Tibial nerve (tissue), 4 donors: ENCODE results near the gene TMED1. TPM values are rescaled to one million over a fixed set of nuclear protein-coding genes. Genes with fewer than 3 reads are reported as not detected.
A peak's percentile ranks its signal among the peaks of the same experiment; 100 is the strongest.

ENCODE experiments used
- DNase-seq, 2 donors: peaks; one replicate each; pipeline ENCODE4 v3.0.0-alpha.2; 2019; ENCODE audit warnings: low spot score in 2 of 2
- H3K27ac ChIP-seq, 4 donors: fragments of 200-600 bp; sonication (generic) in 3 of 4; one replicate each; pipeline ENCODE4 v1.5.1; 2017 to 2019; ENCODE audit warnings: mild to moderate bottlenecking in 1 of 4
- H3K27me3 ChIP-seq, 2 donors: fragments of 200-600 bp; sonication (generic) in 1 of 2; one replicate each; pipeline versions ENCODE4 v1.5.1 to v1.6.0; 2017 to 2019
- H3K36me3 ChIP-seq, 3 donors: fragments of 200-600 bp; sonication (generic); one replicate each; pipeline ENCODE4 v1.5.1; 2018 to 2019
- H3K4me1 ChIP-seq, 4 donors: fragments of 200-600 bp; sonication (generic) in 3 of 4; one replicate each; pipeline ENCODE4 v1.5.1; 2017 to 2019
- H3K4me3 ChIP-seq, 4 donors: fragments of 200-600 bp; sonication (generic) in 3 of 4; one replicate each; pipeline ENCODE4 v1.5.1; 2017 to 2019; ENCODE audit warnings: mild to moderate bottlenecking in 1 of 4, moderate library complexity in 1 of 4
- H3K9me3 ChIP-seq, 4 donors: fragments of 200-600 bp; sonication (generic) in 3 of 4; one replicate each; pipeline ENCODE4 v1.5.1; 2017 to 2019
- EP300 ChIP-seq, 2 donors: sonication (generic); formaldehyde crosslinking; IDR thresholded peaks; one replicate each; pipeline ENCODE4 v1.6.1; 2017; ENCODE audit warnings: antibody characterized with exemption in 2 of 2, mild to moderate bottlenecking in 1 of 2
- POLR2A ChIP-seq, 2 donors: fragments of 450-650 bp; IDR thresholded peaks; one replicate each; pipeline ENCODE4 v1.6.1; 2017; ENCODE audit warnings: antibody characterized with exemption in 2 of 2, mild to moderate bottlenecking in 2 of 2, moderate library complexity in 2 of 2
- WGBS, 2 donors: methylation state at CpG; one replicate each; pipeline ENCODE4 v1.1.5; 2018; 5-methylcytosine and 5-hydroxymethylcytosine counted together
- total RNA-seq, 4 donors: library from RNA; depleted of rRNA; stranded (reverse); fragments of >200 nt; gene quantifications; one replicate each; pipeline ENCODE4 v1.1.0, GENCODE V29; 2016
- TF ChIP-seq, protein P1 (sequence below), 5 experiments: fragments of 200-600 bp in 3 of 5; fragments of 450-650 bp in 2 of 5; sonication (generic) in 3 of 5; IDR thresholded peaks; one replicate each; pipeline ENCODE4 v1.5.1; 2016 to 2019; ENCODE audit warnings: antibody characterized with exemption in 5 of 5, mild to moderate bottlenecking in 3 of 5, moderate library complexity in 2 of 5

Gene TMED1
- total RNA-seq, 4 donors from 2014 or later: 18.0 to 33.7 (median 29.7) TPM

DNA sequence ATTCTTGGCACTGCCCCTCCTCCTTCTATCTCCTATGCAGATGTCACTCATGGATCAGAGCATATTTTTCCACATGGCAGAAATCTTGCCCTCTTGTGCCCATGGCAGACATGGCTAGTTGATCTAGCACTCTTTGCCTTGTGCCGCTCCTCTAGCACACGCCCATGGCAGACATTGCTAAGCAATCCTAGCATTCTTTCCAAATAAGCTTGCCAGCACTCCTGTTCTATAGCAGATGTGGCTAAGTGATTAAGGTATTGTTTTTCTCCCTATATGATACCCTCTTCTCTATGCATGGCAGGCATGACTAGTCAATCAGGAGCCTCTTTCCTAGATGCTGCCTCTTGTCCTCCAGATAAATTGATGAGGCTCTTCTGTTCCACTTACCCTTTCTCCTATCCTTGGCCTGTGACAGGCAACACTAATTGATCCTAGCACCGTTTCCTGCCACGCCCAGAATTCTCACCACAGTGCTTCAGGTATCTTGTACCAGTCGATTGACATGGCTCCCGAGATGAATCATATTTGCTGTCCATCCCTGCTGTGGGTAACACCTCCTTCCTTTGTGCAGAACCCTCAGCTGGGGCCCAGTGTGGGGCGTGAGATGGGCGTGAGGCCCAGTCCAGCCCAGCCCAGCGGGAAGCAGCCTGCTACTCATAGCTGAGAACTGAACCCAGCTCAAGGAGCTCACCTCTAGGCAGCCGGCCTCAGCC, 26.9 kb downstream of the TMED1 start:
- H3K4me3 ChIP-seq: no peak overlapping the region
- H3K4me1 ChIP-seq: peaks cover 0 to 34% (median 6%) of the 10 kb centered on the region in 4 donors
- H3K36me3 ChIP-seq: peaks cover 0 to 95% (median 11%) of the 10 kb centered on the region in 3 donors
- H3K27ac ChIP-seq: peak overlapping the region in 1 of 4 donors; percentile 60
- H3K27me3 ChIP-seq: no peaks in the 10 kb centered on the region
- TF ChIP-seq POLR2A (IDR thresholded peaks at IDR 0.05) (no peak), EP300 (IDR thresholded peaks at IDR 0.05) (no peak)
- TF ChIP-seq, protein P1, sequence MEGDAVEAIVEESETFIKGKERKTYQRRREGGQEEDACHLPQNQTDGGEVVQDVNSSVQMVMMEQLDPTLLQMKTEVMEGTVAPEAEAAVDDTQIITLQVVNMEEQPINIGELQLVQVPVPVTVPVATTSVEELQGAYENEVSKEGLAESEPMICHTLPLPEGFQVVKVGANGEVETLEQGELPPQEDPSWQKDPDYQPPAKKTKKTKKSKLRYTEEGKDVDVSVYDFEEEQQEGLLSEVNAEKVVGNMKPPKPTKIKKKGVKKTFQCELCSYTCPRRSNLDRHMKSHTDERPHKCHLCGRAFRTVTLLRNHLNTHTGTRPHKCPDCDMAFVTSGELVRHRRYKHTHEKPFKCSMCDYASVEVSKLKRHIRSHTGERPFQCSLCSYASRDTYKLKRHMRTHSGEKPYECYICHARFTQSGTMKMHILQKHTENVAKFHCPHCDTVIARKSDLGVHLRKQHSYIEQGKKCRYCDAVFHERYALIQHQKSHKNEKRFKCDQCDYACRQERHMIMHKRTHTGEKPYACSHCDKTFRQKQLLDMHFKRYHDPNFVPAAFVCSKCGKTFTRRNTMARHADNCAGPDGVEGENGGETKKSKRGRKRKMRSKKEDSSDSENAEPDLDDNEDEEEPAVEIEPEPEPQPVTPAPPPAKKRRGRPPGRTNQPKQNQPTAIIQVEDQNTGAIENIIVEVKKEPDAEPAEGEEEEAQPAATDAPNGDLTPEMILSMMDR (IDR thresholded peaks at IDR 0.05): no peak
- DNase-seq: no peak
- whole genome bisulfite sequencing, 2 donors: 80 to 84% methylated on average over 9 of the region's 10 CpGs
- no peaks in the 10 kb centered on the region for H3K9me3 ChIP-seq

DNA sequence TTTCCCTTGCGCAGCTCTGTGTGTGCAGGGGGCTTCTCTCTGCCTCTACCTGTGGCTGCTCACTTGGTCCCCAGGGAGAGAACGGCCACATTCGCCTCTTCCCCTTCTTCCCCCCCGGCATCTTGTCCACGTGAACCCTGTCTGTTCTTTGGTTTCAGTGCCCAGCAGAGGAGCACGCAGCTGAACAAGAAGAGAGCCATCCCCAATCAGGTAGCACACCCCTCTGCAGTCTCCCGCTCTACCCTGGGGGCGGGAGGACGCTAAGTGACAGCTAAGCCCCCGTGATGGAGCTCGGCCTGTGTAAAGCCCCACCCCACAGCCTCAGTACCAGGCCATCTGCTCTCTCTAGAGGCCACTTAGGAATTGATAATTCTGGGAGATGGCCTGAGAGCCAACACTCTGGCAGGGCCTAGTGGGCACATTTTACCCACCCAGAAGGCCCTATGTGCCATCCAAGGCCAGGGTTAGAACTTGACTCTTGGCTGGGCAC, 30.2 kb downstream of the TMED1 start:
- TF ChIP-seq POLR2A (IDR thresholded peaks at IDR 0.05) (no peak), EP300 (IDR thresholded peaks at IDR 0.05) (no peak)
- TF ChIP-seq, protein P1 (IDR thresholded peaks at IDR 0.05): no peak
- peaks cover 0 to 95% (median 36%) of the 10 kb centered on the region in 3 donors for H3K36me3 ChIP-seq
- peaks cover 0 to 19% (median 4%) of the 10 kb centered on the region in 4 donors for H3K4me1 ChIP-seq
- DNase-seq: no peak
- 86 to 91% methylated on average over 11 of the region's 11 CpGs for WGBS, 2 donors
- H3K27ac ChIP-seq: no peak overlapping the region
- no peak overlapping the region for H3K4me3 ChIP-seq
- no peaks in the 10 kb centered on the region for H3K9me3 ChIP-seq
- no peaks in the 10 kb centered on the region for H3K27me3 ChIP-seq

DNA sequence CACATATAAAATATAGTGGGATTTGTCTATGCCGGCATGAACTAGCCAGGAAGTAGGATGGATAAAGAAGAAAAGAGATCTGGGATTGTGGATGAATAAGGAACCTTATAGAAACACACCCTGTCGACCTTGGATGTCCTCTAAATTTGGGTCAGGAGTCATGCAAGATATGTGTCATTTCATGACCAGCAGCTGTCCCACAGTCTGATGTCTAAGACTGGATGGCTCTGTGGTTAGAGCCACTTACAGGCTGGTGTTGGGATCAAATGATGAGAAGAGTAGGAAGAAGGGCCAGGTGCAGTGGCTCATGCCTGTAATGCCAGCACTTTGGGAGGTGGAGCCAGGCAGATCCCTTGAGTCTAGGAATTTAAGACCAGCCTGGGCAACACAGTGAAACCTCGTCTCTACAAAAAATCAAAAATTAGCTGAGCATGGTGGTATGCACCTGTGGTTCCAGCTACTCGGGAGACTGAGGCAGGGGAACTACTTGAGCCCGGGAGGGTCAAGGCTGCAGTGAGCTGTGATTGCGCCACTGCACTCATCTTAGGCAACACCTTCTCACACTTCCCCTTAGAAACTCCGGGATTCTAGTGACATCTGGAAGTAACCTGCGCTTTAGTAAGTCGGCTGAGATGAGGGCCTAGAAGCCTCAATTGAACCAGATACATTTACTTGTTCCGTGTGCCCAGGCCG, 30.8 kb downstream of the TMED1 start:
- H3K27ac ChIP-seq: no peak overlapping the region
- H3K9me3 ChIP-seq: no peaks in the 10 kb centered on the region
- H3K4me3 ChIP-seq: no peak overlapping the region
- H3K4me1 ChIP-seq: peaks cover 0 to 13% (median 4%) of the 10 kb centered on the region in 4 donors
- 87 to 90% methylated on average over 11 of the region's 11 CpGs for WGBS, 2 donors
- peaks cover 0 to 95% (median 42%) of the 10 kb centered on the region in 3 donors for H3K36me3 ChIP-seq
- no peak for DNase-seq
- H3K27me3 ChIP-seq: no peaks in the 10 kb centered on the region
- TF ChIP-seq POLR2A (IDR thresholded peaks at IDR 0.05) (no peak), EP300 (IDR thresholded peaks at IDR 0.05) (peak in 1 of 2 donors; percentile 28)

DNA sequence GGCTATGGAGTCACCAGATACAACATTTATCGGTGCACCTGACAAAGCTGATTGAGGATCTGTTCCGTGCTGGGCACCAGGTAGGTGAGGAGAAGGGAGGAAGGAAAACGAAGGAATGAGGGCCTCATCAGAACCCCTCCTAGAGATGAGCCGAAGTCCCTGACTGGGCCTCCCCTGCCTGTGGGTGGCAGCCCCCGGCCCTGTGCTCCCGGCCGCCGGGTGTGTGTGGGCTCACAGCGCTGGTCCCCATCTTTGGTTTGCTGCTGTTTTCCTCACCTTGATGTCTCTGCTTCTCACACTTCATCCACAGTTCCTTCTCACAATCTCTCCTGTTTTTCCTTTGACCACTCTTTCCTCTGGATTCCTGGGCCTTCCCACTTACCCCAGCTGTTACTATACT, 32.8 kb downstream of the TMED1 start:
- no peaks in the 10 kb centered on the region for H3K27me3 ChIP-seq
- H3K27ac ChIP-seq: no peak overlapping the region
- WGBS, 2 donors: 92 to 95% methylated on average over 9 of the region's 9 CpGs
- no peak for DNase-seq
- H3K36me3 ChIP-seq: peaks cover 0 to 95% (median 46%) of the 10 kb centered on the region in 3 donors
- H3K4me1 ChIP-seq: no peaks in the 10 kb centered on the region
- H3K4me3 ChIP-seq: no peak overlapping the region
- TF ChIP-seq POLR2A (IDR thresholded peaks at IDR 0.05) (no peak), EP300 (IDR thresholded peaks at IDR 0.05) (no peak)
- TF ChIP-seq, protein P1 (IDR thresholded peaks at IDR 0.05): no peak
- no peaks in the 10 kb centered on the region for H3K9me3 ChIP-seq

DNA sequence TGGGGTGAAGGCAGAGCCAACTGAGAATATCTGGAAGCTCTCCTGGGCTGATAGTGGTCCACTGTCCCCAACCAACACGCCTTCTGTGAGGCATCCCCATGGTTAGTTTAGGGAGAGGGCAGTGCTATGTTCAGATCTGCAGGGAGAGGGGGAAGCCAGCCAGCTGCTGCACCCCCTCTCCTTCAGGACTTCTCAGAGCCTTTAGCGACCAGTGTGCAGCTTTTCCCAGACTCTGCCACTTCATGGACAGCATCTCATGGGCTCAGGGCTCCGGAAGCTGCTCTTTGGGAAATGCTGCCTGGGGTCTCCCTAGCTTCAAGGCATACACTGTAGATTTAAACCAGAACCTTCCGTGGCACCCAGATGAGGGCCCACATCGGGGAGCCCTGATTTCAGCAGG, 33.5 kb downstream of the TMED1 start:
- TF ChIP-seq EP300 (IDR thresholded peaks at IDR 0.05) (no peak), POLR2A (IDR thresholded peaks at IDR 0.05) (no peak)
- TF ChIP-seq, protein P1 (IDR thresholded peaks at IDR 0.05): no peak
- H3K4me1 ChIP-seq: no peaks in the 10 kb centered on the region
- no peak overlapping the region for H3K27ac ChIP-seq
- H3K9me3 ChIP-seq: no peaks in the 10 kb centered on the region
- H3K36me3 ChIP-seq: peaks cover 0 to 95% (median 47%) of the 10 kb centered on the region in 3 donors
- H3K4me3 ChIP-seq: no peak overlapping the region
- no peaks in the 10 kb centered on the region for H3K27me3 ChIP-seq
- no peak for DNase-seq
- WGBS, 2 donors: 96 to 100% methylated on average over 4 to 5 of the region's 5 CpGs
